HG03175 (cell line): ENCODE results near the gene CAMKK1.

Experiments
- ATAC-seq: cut with Tn5 transposase; IDR thresholded peaks from one replicate; pipeline ENCODE4 v1.9.1; 2021; ENCODE audit warnings: mild to moderate bottlenecking, moderate library complexity; ENCODE audit not compliant: unreplicated experiment

Gene CAMKK1

GRCh38 chr17:3918372-3919122 is 25.7 kb upstream of the CAMKK1 start:
- no peak for ATAC-seq

GRCh38 chr17:3917391-3917931 is 24.6 kb upstream of the CAMKK1 start:
- no peak for ATAC-seq

GRCh38 chr17:3916825-3917224 is 24.0 kb upstream of the CAMKK1 start:
- no peak for ATAC-seq

- no peak for ATAC-seq
Observed at GRCh38 chr17:3915995-3916696, 23.3 kb upstream of the CAMKK1 start, which contains the start of gene P2RX1. TSS of gene P2RX1 (minus strand) at chr17:3916465. CDS start at chr17:3916225, 240 bp downstream.

GRCh38 chr17:3915581-3915994 is 22.7 kb upstream of the CAMKK1 start:
- ATAC-seq = no peak

- ATAC-seq = peak; percentile 57
Observed at GRCh38 chr17:3914312-3914670, 21.4 kb upstream of the CAMKK1 start.

GRCh38 chr17:3913531-3914311 is 20.9 kb upstream of the CAMKK1 start:
- peak; percentile 43 for ATAC-seq

DNA sequence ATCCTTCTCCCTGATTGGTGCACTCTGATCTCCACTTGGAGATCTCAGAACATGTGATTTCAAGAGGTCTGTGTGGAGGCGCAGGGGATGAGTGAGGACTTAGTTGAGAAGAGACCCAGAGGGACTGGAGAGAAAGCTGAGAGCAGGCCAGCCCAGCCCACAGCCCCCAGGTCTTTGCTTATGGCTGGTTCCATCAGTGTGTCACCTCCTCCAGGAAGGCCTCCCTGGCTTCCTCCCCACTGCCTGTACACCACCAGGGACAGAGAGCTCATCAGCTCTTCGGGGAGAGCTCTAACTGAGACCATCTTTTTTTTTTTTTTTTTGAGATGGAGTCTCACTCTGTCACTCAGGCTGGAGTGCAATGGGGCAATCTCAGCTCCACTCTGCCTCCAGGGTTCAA is 20.0 kb upstream of the CAMKK1 start:
- no peak for ATAC-seq

DNA sequence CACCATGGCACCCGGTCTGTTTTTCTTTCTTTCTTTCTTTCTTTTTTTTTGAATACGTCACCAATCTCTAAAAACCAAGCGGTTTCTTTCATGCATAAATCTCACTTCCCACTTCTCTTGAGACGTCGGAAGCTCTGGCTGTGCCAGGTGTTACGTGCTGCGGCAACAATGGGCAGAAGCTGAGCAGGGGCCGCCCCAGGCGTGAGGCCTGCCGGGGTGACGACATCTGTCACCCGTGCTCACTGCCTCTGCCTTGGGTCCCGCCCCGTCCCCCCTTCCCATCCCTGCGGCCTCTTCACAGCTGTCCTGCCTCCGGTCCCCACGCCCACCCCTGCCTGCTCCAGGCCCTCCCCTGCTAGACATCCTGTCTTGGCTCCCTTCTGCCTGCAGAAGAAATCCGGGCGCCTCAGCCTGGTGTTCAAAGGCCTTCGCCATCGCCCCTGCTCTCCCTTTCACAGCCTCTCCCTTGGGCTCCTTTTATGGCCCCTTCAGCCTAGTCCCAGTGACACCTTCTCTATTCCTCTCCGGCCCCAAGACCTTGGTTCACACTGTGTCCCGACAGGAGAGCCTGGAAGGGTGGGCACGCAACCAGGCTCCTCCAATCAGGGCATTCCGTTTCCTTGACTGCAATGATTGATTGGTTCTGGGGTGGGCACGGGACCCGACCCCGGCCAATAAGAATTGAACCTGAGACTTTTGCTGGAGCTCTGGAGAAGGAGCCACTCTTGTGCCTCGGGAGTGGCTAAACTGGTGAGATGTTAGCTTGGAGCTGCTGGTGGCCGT is 18.6 kb upstream of the CAMKK1 start:
- peak; percentile 72 for ATAC-seq

- ATAC-seq = no peak
Observed at GRCh38 chr17:3910420-3911270, 17.8 kb upstream of the CAMKK1 start.

DNA sequence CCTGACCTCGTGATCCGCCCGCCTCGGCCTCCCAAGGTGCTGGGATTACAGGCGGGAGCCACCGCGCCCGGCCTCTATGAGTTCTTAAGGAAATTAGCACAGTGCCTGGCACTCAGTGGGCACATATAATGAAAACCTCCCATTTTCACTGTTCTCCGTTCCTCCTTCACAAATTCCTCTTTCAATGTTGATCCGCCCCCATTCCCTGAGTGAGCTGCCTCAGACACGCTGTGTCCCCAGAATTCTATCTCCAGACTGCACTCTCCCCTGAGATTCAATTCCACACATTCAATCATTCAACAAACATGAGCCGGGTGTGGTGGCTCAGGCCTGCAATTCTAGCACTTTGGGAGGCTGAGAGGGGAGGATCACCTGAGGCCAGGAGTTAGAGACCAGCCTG is 16.4 kb upstream of the CAMKK1 start:
- no peak for ATAC-seq

- no peak for ATAC-seq
Observed at GRCh38 chr17:3907483-3908216, 14.8 kb upstream of the CAMKK1 start.

GRCh38 chr17:3906881-3907280 is 14.0 kb upstream of the CAMKK1 start:
- no peak for ATAC-seq

DNA sequence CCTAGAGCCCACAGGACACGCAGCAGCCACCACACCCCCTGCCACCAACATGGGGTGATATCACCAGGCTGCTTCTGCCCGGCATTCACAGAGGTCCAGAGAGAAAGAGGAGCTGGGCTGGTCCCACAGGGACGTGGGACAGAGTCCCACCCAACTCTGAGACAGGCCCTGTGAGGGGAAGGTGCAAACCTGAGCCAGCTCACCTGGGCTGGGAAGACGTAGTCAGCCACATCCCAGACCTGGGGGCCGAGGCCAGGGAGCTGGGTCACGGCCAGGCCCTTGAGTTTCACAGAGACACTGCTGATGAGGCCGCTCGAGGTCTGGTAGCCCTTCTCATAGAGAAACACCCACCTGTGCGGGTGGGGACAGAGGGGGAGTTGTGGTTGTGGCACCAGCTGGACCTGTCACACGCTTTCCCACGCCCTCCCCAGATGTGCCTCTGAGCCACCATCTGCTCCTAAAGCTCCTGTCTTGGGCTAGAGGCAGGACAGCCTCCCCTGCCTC is 12.2 kb upstream of the CAMKK1 start:
- no peak for ATAC-seq

GRCh38 chr17:3904501-3904900 is 11.6 kb upstream of the CAMKK1 start:
- no peak for ATAC-seq

DNA sequence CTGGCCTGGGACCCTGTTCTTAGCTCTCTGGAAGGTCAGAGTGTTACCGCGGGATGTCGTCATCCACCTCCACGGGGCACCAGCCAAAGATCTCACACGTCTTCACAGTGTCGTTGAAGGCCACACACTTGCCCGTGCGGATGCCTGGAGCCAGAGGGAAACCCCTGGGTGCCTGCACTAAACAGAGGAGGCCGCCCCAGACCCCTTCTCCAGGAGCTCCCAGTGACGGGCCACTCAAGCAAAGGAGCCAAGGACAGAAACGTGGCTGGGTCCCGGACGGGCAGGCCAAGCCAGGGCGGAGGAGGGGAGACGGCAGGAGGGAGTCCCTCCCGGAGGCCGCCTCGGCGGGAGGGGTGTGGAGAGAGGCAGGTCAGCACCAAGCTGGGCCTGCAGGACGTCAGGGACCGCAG is 11.0 kb upstream of the CAMKK1 start:
- no peak for ATAC-seq

GRCh38 chr17:3903051-3903825 is 10.4 kb upstream of the CAMKK1 start:
- no peak for ATAC-seq

GRCh38 chr17:3900646-3901045 is 7.8 kb upstream of the CAMKK1 start:
- ATAC-seq = no peak
